MCF 10A (cell line): ENCODE measurements around the gene PAN2. TPM values are rescaled to one million over a fixed set of nuclear protein-coding genes. Genes with fewer than 3 reads are reported as not detected.
A peak's percentile ranks its signal among the peaks of the same experiment; 100 is the strongest.

Source experiments
- BruUV-seq: library from RNA; stranded (reverse); fragments of 400-500 nt; replicated peaks from 2 replicates; lab custom pipeline; 2021; lab: Mats Ljungman, UMichigan
- CTCF ChIA-PET: fragments of 300-600 bp; sonication (Branson Sonifier 250); formaldehyde crosslinking; extraction: SDS; loops from one replicate; lab custom pipeline; 2021; ENCODE audit warnings: antibody characterized with exemption, inconsistent platforms; lab: Yijun Ruan, JAX
- POLR2A ChIA-PET: fragments of 300-600, 350-650 bp; sonication (Branson Sonifier 250); formaldehyde crosslinking; extraction: SDS; loops from one replicate; lab custom pipeline; 2020; ENCODE audit warnings: antibody characterized with exemption, inconsistent platforms; lab: Yijun Ruan, JAX
- DNase-seq: peaks from one replicate; pipeline ENCODE4 v3.0.0-alpha.2; 2018; ENCODE audit not compliant: unreplicated experiment
- H3K27ac Mint-ChIP-seq: one replicate; pipeline ENCODE4 v1.8.0; 2022; ENCODE audit warnings: mild to moderate bottlenecking, low read depth, mixed read lengths; ENCODE audit not compliant: unreplicated experiment
- H3K27me3 Mint-ChIP-seq: one replicate; pipeline ENCODE4 v1.8.0; 2022; ENCODE audit warnings: mixed read lengths; ENCODE audit not compliant: insufficient read depth, unreplicated experiment
- H3K36me3 Mint-ChIP-seq: one replicate; pipeline ENCODE4 v1.8.0; 2022; ENCODE audit warnings: mild to moderate bottlenecking, moderate library complexity, mixed read lengths; ENCODE audit not compliant: insufficient read depth, unreplicated experiment
- H3K4me1 Mint-ChIP-seq: one replicate; pipeline ENCODE4 v1.8.0; 2022; ENCODE audit warnings: mixed read lengths; ENCODE audit not compliant: insufficient read depth, unreplicated experiment
- H3K4me3 Mint-ChIP-seq: one replicate; pipeline ENCODE4 v1.8.0; 2022; ENCODE audit warnings: mild to moderate bottlenecking, moderate library complexity, mixed read lengths; ENCODE audit not compliant: unreplicated experiment
- H3K9me3 Mint-ChIP-seq: one replicate; pipeline ENCODE4 v1.8.0; 2022; ENCODE audit warnings: mixed read lengths; ENCODE audit not compliant: unreplicated experiment
- CTCF ChIP-seq: fragments of 200-600 bp; IDR thresholded peaks from one replicate; pipeline ENCODE4 v1.8.0; 2022; ENCODE audit warnings: antibody characterized with exemption, mild to moderate bottlenecking; ENCODE audit not compliant: unreplicated experiment
- intact Hi-C: fragments of 100-400 bp; cut with micrococcal nuclease; formaldehyde crosslinking; loops from 2 replicates; pipeline ENCODE4 v1.14.1; 2022
- total RNA-seq: library from RNA; stranded (reverse); gene quantifications from 2 replicates; pipeline ENCODE4 v1.2.3, GENCODE V29; 2022

PAN2 gene
- total RNA-seq, 1 experiment from 2014 or later, result 72.9 TPM

GRCh38 chr12:56315622-56316473 is 18.0 kb downstream of the PAN2 start, which contains the start of gene CNPY2:
Gene CNPY2 (minus strand): TSS chr12:56315988. CDS start chr12:56315217, 771 bp downstream.
- Mint-ChIP-seq H3K4me1 (no peaks in the 10 kb centered on the region), H3K27me3 (no peaks in the 10 kb centered on the region), H3K27ac (peak within 1 kb of the TSS; percentile 98), H3K36me3 (peaks cover 55% of the 10 kb centered on the region), H3K4me3 (peak within 1 kb of the TSS; percentile 96), H3K9me3 (no peaks in the 10 kb centered on the region)
- intact Hi-C loops, result loop anchor here (1.0 kb wide), 3 partner anchors 16 to 148 kb away; partner anchors contain the start of genes CS and STAT2
- BruUV-seq, result no TSS peak
- POLR2A ChIA-PET, result interaction anchor here (0.7 to 8.3 kb wide), 30 partner anchors 8 to 330 kb away, joined by 3 to 79 read pairs (median 6); partner anchors contain the start of genes ANKRD52, ATP5F1B, COQ10A and ESYT1
- peak; percentile 99 for DNase-seq
- CTCF ChIA-PET, result interaction anchor here (0.6 to 1.8 kb wide), 6 partner anchors 14 to 263 kb away, joined by 3 to 15 read pairs (median 4); no protein-coding TSS in a partner anchor
- TF ChIP-seq CTCF, result no peak

GRCh38 chr12:56315249-56315621 is 18.6 kb downstream of the PAN2 start:
- no peaks in the 10 kb centered on the region for H3K9me3 Mint-ChIP-seq
- TSS peak; percentile 59 for BruUV-seq
- H3K4me3 Mint-ChIP-seq, result peak overlapping the region; percentile 96
- H3K36me3 Mint-ChIP-seq, result peaks cover 52% of the 10 kb centered on the region
- POLR2A ChIA-PET, result interaction anchor here (0.7 to 8.3 kb wide), 25 partner anchors 8 to 321 kb away, joined by 3 to 79 read pairs (median 6); partner anchors contain the start of genes ANKRD52, COQ10A, ESYT1 and GLS2
- TF ChIP-seq CTCF, result no peak
- H3K4me1 Mint-ChIP-seq, result no peaks in the 10 kb centered on the region
- peak overlapping the region; percentile 98 for H3K27ac Mint-ChIP-seq
- peak; percentile 12 for DNase-seq
- CTCF ChIA-PET, result interaction anchor here (0.6 to 1.8 kb wide), 4 partner anchors 14 to 262 kb away, joined by 3 to 15 read pairs (median 4); no protein-coding TSS in a partner anchor
- intact Hi-C loops, result loop anchor here (1.0 kb wide), 1 partner anchor 149 kb away; no protein-coding TSS in a partner anchor
- no peaks in the 10 kb centered on the region for H3K27me3 Mint-ChIP-seq

- Mint-ChIP-seq H3K27ac (no peak overlapping the region), H3K36me3 (peaks cover 77% of the 10 kb centered on the region), H3K4me1 (no peaks in the 10 kb centered on the region), H3K4me3 (no peak overlapping the region), H3K9me3 (no peaks in the 10 kb centered on the region), H3K27me3 (no peaks in the 10 kb centered on the region)
- intact Hi-C loops, result no loop called here
- ChIA-PET POLR2A (interaction anchor here (0.6 to 2.0 kb wide), 4 partner anchors 12 to 183 kb away, joined by 3 to 7 read pairs (median 3); partner anchors contain the start of genes CS and PAN2), CTCF (interaction anchor here (0.8 to 1.7 kb wide), 4 partner anchors 52 to 153 kb away, joined by 3 to 5 read pairs (median 4); partner anchors contain the start of gene ANKRD52)
- no peak for DNase-seq
- BruUV-seq, result no TSS peak
- TF ChIP-seq CTCF, result no peak
Observed at GRCh38 chr12:56311003-56311402, 22.8 kb downstream of the PAN2 start.

GRCh38 chr12:56308714-56309113 is 25.1 kb downstream of the PAN2 start:
- BruUV-seq, result no TSS peak
- no peak for DNase-seq
- intact Hi-C loops, result no loop called here
- peaks cover 77% of the 10 kb centered on the region for H3K36me3 Mint-ChIP-seq
- TF ChIP-seq CTCF, result no peak
- H3K27ac Mint-ChIP-seq, result no peak overlapping the region
- H3K9me3 Mint-ChIP-seq, result no peaks in the 10 kb centered on the region
- ChIA-PET CTCF (no interaction called here), POLR2A (interaction anchor here (0.9 to 2.7 kb wide), 5 partner anchors 8 to 190 kb away, joined by 3 to 16 read pairs (median 4); partner anchors contain the start of genes CNPY2, CS and ZC3H10)
- no peaks in the 10 kb centered on the region for H3K4me1 Mint-ChIP-seq
- no peaks in the 10 kb centered on the region for H3K27me3 Mint-ChIP-seq
- H3K4me3 Mint-ChIP-seq, result no peak overlapping the region
